ENCODE results near the gene TNNI3. TPM values are rescaled to one million over a fixed set of nuclear protein-coding genes. Genes with fewer than 3 reads are reported as not detected.
"Not testable (repeated sequence)": the region's sequence is repeated elsewhere in the genome, so short reads cannot be mapped to it uniquely, and the experiment has no call there.

Gene TNNI3
- polyA plus RNA-seq, 3 donors: 4.2 to 7.5 (median 6.3) TPM

DNA sequence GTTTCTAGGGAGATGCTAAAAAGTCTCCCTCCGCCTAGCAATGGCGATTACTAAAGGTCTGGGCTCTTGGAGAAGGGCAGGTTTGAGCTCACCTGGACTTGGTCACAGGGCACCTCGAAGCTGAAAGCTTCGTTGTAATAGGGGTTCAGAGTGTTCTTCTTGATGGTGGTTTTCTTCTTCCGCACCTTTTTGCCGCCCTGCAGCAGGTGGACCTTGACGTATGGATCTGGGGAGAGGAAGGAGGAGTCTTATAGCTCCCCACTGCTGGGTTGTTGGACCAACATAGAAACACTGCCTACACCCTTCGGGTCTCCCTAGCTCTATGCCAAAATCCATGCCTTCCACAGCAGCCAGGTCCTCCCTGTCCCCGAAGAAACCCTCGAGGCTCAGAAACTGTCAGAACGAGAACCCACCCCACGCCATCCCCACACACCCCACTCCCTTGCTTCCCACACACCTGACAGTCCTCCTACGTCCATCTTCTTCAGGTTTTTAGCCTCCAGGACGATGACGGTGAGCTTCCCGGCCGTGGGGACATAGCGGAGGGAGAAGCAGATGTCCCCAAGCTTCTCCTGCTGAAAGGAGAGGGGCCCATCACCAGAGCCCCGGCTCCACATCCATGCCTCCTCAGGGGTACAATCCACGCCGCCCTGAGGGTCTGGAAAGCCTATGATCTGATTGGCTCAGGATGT is 17.0 kb upstream of the TNNI3 start:
- no peak for DNase-seq

DNA sequence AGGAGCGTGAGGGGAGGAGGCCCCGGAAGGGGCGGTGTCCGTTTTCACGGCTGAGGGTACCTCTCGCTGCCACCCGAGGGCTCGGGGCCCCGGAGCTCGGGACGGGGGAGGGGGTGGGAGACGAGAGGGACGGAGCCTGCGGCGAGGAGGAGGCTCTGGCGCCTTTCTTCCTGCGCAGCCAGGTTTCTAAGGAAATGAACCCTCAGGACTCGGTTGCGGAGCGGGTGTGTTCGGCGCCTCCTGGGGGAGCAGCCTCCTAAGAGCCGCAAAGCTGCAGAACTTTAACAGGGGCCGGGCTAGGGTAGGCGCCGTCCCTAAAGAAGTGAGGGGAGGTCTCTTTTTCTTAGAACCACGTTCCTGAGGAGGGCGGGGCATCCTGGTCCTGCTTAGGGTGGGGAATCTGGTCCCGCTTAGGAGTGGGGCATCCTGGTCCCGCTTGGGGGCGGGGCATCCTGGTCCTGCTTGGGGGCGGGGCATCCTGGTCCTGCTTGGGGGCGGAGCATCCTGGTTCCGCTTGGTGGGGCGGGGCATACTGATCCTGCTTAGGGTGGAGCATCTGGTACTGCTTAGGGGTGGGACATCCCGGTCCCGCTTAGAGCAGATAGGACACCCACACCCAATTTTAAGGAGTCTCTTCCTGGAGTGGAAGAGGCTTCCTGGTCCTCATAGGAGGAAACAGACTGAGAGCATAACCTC is 16.3 kb upstream of the TNNI3 start:
- DNase-seq: no peak

DNA sequence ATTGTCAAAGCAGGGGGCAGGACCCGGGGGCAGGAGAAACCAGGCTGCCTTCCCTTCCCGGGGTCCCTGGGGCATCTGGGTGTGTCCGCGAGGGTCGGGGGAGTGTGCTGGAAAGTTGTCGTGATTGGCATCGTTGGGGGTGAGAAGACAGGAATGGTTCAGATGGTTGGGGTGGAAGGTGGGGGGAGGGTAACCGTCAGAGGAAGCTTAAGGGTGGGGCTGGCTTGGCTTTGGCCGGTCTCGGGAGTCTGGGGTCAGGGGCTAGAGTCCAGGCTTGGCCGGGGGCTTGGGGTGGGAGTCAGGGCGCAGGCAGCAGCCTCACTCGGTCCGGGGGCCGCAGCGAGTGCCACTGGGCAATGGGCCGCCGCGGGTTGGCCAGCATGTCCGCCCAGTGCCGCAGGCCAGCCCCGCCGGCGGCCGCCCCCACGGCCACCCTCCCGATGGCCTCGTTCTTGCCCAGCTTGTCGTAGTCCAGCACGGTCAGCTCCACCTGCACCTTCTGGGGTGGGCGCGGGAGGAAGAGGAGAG is 15.7 kb upstream of the TNNI3 start:
- DNase-seq: no peak

DNA sequence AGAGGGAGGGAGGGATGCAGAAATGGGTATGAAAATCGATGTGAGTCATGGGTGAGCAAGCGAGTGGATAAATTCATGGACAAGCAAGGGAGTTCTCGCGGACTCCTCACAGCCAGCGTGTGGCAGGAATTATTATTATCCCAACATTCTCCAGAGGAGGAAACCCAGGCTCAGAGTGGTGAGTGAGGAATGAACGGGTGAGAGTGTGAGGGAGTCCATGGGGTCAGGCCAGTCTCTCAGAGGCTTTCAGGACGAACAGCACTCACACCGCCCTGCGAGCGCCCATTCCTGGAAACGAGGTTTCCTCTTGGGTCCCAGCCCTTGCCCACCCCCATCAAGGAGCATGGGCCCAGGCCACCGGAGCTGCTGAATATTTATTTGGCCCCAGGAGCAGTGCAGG is 15.2 kb upstream of the TNNI3 start:
- DNase-seq: no peak

DNA sequence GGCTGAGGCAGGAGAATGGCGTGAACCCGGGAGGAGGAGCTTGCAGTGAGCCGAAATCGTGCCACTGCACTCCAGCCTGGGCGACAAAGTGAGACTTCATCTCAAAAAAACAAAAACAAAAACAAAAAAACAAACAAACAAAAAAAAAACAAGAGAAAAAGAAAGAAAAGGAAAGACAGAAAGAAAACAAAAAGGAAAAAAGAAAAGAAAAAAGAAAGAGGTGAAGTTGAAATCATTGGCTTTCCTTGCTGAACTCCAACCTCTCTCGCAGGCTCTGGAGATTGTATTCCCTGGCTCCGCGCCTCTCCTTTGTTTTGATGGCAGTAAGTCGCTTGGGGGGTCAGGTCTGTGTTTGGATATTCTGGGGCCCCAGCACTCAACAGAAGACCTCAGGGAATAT is 14.8 kb upstream of the TNNI3 start:
- not testable (repeated sequence) for DNase-seq

DNA sequence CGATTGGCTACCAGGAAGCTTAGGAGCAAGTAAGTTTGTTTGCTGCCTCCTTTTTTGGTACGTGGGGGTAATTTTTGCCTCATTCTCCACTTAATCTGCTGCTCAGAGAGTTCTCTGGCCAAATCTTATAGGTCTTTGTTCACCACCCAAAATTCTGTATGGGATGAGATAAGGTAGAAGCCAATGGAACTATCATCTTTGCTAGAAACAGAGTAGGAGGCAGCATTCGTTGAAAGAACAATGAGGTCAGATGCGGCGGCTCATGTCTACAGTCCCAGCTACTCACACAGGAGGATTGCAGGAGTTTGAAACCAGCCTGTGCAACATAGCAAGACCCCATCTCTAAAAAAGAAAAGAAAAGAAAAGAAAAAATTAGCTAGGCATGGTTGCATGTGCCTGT is 13.9 kb upstream of the TNNI3 start:
- no peak for DNase-seq

DNA sequence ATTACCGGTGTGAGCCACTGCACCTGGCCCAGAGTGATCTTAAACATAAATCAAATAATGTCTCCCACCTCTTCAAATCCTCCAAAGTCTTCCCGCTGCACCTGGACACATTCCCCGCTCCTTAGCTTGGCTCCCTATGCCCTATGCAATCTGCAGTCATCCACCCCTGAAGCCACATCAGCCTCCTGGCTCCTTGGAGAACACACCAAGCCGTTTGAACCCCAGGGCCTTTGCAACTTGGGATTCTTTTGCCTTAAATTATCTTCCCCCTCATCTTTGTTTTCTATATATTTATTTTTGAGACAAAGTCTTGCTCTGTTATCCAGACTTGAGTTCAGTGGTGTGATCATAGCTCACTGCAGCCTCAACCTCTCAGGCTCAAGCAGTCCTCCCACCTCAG is 11.6 kb upstream of the TNNI3 start:
- DNase-seq: no peak

DNA sequence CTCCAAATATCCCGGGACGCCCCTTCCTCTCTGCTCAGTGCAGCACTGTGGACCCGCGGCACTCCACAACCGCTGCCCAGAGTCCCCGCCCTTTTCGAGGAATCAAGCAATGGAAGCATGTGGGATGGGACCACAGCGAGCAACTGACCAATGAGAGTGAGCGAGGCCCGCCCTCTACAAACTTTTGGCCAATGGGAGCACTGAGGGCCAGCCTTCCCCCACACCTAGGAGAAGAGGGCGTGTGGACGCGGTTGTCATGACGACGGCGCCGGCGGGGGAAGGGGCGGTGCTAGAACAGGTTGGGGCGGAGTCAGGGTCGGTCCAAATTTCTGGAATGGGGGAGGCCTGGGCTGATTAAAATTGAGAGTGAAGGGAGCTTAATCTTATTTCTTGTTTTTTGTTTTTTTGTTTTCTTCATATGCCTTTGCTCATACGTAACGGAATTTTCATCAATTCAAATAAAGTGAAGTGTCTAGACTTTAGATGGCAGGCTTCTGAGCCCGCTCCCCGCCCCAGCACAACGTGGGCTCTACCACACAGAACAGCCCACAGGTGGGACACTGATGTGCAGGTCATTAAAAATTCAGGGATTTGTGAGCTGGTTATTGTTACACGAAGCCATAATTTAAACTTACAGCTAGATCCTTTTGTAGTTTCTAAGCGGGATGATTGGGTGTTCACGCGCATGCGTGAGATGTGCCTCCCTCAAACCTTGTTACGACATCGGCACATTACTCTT is 9.2 kb upstream of the TNNI3 start, which contains the start of gene DNAAF3:
Gene DNAAF3 (minus strand): TSS at position 84 of the 739 bp plus-strand sequence. CDS start 200 bp downstream, outside the sequence.
- DNase-seq: peak; percentile 96

DNA sequence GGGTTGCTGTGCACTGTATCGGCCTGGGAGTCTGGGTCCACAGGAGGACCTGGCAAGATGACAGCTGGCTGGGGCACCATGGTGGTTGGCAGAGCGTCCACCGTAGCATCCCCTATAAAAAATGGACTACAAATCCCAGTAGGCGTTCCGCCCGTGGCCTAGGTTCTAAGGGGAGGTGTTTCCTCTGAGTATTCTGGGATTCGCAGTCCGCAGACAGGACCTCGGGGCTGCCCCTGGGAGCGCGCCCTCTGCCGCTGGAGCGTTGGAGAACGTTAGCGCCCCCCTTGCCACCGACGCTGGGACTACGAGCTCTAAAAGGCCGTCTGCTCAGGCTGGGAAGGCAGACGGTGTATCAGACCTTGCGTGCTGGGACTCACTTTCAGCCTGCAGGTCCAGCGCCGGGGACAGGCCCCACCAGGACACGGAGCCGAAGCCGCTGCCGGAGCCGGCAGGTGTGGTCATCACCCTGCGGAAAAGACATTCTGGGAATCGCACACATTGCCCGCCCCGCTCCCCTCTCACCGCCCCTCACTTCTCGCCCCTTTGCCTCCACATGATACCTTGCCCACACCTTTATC is 8.5 kb upstream of the TNNI3 start:
- no peak for DNase-seq

DNA sequence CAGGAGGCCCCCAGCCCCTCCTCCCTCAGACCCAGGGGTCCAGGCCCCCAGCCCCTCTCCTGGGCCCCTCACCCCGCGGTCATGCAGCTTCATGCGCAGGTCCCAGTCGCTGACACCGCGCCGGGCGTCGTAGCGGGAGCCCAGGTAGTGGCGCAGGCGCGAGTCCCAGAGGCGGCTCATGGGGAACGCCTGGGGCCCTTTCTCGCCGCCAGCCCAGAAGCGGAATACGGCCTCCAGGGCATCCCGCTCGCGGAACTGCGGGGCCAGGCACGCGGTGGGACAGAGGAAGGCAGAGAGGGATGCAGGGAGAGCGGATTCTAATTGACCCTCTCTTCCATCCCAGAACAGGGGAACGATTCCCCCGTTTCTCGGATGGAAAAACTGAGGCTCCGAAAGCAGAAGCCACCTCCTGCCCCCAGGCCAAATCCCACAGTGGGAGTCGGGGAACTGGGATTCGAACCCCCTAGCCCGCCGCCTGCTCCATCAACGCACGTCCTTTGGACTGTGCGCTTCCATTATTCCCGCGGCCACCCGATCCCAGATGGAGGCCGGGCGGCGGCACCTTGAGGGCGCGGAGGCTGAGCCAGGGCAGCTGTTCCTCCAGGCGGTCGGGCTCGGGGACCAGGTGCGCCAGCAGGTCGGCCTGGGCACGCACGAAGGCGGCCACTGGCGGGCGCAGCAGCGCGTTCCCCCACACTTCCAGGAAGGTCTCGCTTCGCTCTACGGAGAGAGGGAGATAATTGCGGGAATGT is 4.2 kb upstream of the TNNI3 start:
- DNase-seq: no peak

DNA sequence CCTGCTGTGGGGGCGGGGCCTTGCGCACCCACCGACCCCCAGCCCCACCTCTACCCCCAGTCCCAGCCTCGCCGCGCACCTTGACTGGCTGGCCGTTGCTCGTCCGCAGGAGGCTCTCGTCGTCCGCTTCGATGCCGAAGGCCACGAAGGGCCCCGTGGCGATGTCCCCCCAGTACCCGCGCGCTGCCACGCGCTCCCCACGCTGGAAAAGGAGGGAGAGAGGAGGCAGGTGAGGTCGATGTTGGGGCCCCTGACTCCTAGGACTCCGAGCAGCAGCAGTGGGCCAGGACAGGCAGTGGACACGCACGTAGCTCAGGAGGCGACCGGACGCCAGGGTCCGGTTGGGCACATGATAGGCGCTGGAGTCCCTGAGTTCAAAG is 3.4 kb upstream of the TNNI3 start:
- DNase-seq: no peak

DNA sequence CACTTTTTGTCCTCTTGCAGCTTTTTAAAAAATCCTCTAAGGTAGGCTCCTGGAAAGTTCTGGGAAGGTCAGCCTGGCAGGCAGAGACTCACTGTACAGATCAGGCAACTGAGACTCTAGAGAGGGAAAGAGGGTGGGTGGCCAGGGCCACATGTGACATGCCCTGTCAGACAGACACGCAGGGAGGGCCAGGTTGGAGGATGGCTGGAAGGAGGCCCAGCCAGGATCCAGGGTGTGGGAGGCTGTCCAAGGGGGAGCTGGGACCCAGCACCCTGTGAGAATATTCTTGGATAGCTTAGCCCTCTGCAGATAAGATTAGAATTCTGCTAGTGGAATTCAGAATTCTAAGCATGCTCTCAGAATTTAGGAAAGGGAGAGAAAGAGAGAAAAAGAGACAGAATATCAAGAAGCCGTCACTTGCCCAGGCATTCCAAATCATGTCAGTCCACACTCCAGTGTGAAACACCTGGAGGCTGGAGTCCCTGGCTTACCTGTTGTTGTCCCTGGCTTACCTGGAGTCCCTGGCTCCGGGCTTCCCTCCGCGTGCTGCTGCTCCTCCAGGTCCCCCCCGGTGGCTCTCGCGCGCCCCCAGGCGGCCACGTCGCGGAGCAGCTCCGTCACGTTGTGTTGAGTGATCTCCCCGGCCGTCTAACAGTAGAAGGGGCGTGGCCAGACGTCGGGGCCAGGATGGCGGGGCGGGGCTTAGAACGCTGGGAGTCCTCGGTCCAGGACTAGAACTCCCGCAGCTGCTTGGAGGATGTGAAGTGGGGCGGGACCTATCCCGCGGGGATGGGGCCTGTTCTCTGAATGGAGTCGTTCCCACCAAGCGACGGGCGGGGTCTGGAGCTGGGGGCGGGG is 2.8 kb upstream of the TNNI3 start:
- peak; percentile 77 for DNase-seq

DNA sequence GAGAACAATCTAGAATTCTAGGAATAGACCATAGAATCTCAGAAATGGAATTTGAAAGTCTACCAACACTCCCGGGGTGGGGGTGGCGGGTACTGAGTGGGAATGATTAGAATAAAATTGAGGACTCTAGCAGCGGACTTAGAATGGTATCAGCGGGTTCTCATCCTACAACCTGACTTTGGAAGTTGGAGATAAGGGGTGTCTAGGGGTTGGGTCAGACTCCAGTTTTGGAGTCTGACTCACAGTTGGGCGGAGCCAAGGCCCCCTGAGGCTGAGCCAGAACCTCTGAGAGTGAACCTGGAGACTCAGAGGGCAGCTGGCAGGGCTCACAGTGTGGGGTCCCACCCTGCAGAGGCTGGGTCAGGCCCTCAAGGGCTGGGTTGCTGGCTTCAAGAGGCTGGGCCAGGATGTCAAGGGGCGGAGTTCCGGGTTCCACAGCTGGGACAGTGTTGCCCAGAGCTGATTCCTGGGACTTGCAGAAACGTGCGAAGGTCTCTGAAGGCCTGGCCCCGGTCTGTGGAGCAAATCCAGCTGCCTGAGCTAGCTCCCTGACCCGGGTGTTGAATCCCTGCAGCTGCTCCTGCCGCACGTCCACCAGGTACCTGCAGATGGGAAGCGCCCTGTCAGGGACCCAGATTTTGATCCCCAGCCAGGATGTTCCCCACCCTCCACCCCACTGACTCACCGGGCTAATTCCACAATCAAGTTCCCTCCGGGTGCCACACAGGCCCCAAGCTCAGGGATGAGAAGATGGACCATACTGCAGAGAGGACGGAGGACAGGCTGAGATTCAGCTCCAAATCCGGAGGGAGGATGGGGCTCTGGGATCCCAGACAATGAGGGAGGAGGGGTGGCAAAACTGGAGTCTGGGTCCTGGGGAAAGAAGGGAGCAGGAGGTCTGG is 1.6 kb upstream of the TNNI3 start:
- DNase-seq: no peak

DNA sequence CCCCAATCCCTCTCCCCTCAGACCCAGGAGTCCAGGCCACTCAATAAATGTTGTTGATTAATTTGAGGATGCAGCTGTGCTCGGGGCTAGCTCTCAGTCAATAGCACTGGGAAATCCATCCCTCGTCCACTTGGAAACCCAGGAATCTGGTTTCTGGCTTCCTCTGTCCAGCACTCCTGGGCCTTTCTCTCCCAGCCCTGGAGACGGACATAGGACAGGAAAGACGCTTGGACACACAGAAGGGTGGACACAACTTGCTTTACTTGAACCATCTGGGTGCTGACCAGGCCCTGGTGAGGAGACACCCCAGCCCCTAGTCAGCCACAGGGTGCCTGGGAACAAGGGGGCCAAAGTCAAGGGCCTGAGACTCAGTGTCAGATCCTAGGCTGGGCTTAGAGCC is 891 bp upstream of the TNNI3 start:
- no peak for DNase-seq

DNA sequence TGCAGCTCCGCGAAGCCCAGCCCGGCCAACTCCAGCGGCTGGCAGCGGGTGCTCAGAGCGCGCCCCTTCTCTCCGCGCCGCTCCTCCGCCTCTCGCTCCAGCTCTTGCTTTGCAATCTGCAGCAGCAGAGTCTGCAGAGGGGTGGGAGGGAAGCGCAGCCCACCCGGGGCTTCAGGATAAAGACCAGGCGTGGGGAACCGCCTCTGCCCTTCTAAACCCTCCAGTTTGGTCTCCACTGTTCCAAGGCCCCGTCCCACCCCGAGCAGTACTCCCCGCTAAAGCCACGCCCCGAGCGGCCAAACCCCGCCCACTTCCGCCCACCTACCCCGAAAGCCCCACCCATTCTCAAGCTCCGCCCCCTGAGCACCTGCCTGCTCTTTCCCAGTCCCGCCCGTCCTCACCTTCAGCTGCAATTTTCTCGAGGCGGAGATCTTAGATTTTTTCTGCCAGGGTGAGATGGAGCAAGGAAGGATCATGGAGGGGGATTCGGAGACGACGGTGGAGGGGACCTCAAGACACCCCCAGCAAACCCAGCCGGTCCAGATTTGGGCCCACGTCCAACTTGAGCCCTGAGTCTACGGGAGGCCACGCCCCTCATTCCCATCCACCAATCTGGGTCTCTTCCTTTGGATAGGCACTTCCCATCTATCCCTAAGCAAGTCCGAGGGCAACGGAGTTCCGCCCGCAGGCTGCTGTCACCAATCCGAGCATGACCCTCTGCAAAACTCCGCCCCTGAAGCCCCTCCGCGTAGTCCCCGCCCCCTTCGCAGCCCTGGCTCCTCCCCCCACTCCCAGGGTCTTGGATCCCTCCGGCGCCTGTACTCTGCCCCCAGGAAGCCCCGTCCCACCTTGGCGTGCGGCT is 1.1 kb downstream of the TNNI3 start:
- DNase-seq: no peak

DNA sequence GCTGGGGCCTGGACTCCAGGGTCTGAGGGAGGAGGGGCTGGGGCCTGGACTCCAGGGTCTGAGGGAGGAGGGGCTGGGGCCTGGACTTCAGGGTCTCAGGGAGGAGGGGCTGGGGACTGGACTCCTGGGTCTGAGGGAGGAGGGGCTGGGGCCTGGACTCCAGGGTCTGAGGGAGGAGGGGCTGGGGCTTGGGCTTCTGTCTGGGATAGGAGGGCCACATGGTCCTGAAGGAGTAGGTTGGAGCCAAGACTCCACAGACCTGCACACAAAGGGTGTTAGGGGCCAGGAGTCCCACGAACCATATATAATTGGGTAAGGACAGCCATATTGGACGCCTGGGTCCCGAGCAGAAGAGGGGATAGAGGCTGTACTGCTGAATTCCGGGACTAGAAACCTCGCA is 1.7 kb downstream of the TNNI3 start:
- DNase-seq: not testable (repeated sequence)

DNA sequence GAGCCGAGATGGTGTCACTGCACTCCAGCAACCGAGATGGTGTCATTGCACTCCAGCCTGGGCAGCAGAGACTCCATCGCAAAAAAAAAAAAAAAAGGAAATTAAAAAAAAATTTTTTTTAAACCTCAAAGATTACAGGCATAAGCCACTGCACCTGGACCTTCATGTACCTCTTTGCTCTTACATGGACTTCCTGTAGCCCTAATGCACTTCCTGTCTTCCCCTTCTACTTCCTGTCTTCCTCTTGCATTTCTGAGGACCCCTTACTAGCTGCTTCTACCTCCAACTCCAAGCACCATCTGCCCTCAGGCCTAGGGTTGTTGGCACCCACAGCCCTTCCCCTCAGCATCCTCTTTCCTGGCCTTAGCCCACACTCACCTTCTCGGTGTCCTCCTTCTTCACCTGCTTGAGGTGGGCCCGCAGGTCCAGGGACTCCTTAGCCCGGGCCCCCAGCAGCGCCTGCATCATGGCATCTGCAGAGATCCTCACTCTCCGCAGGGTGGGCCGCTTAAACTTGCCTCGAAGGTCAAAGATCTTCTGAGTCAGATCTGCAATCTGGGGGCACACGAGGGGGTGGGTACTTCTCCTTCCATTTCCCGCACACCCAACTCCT is 3.8 kb downstream of the TNNI3 start:
- no peak for DNase-seq

DNA sequence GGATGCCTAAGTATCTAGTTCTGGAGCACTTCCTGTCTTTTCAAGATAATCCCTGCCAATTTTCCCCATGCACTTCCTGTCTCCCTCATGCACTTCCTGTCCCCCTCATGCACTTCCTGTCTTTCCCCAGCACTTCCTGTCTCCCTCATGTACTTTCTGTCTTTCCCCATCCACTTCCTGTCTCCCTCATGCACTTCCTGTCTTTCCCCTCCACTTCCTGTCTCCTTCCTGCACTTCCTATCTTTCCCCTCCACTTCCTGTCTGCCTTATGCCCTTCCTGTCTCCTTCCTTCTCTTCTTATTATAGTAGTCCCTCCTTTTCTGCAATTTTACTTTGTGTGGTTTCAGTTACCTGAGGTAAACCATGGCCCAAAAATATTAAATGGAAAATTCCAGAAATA is 5.5 kb downstream of the TNNI3 start:
- DNase-seq: no peak

Data from renal pelvis (tissue), 4 donors.